IMR-90 (cell line): Measurements from ENCODE around the gene ARHGAP19. TPM values are rescaled to one million over a fixed set of nuclear protein-coding genes. Genes with fewer than 3 reads are reported as not detected.

Experiments
- ATAC-seq: fragments of 200-7000 bp; cut with Tn5 transposase; 2 replicates; pipeline ENCODE4 v1.9.1; 2020; ENCODE audit warnings: low read depth, mild to moderate bottlenecking, moderate library complexity
- BruUV-seq: library from RNA; stranded (reverse); fragments of 400-500 nt; replicated peaks from 2 replicates; lab custom pipeline; 2021; lab: Mats Ljungman, UMichigan
- CTCF ChIA-PET: fragments of 300-600 bp; formaldehyde crosslinking; extraction: SDS; loops from one replicate; lab custom pipeline; 2021; ENCODE audit warnings: antibody characterized with exemption; lab: Yijun Ruan, JAX
- POLR2A ChIA-PET: fragments of 300-600 bp; sonication (Branson Sonifier 250); formaldehyde crosslinking; loops from one replicate; lab custom pipeline; 2022; ENCODE audit warnings: antibody characterized with exemption; ENCODE audit not compliant: unreplicated experiment; lab: Charles Lee
- DNase-seq: peaks from one replicate; pipeline ENCODE4 v3.0.0; 2013
- H2AFZ ChIP-seq: replicated peaks from 2 replicates; pipeline ENCODE3; 2013; ENCODE audit warnings: low read length, mild to moderate bottlenecking; ENCODE audit not compliant: poor library complexity
- H2AK5ac ChIP-seq: 2 replicates; pipeline ENCODE4 v1.6.1; 2013; ENCODE audit warnings: low read depth, low read length, inconsistent platforms
- H2AK9ac ChIP-seq: replicated peaks from 2 replicates; pipeline ENCODE3; 2013; ENCODE audit warnings: mild to moderate bottlenecking, low read depth, low read length, moderate library complexity; ENCODE audit not compliant: poor library complexity
- H2BK120ac ChIP-seq: 2 replicates; pipeline ENCODE4 v1.6.1; 2013; ENCODE audit warnings: low read depth, low read length, inconsistent platforms
- H2BK15ac ChIP-seq: 3 replicates; pipeline ENCODE4 v1.6.1; 2013; ENCODE audit warnings: low read depth, low read length, inconsistent platforms
- H2BK20ac ChIP-seq: 2 replicates; pipeline ENCODE4 v1.6.1; 2013; ENCODE audit warnings: low read depth, mild to moderate bottlenecking, inconsistent platforms, low read length, moderate library complexity
- H2BK5ac ChIP-seq: 2 replicates; pipeline ENCODE4 v1.6.1; 2013; ENCODE audit warnings: mild to moderate bottlenecking, low read depth, low read length, inconsistent platforms; ENCODE audit not compliant: poor library complexity, severe bottlenecking
- H3K14ac ChIP-seq: replicated peaks from 2 replicates; pipeline ENCODE4 v1.6.1; 2013; ENCODE audit warnings: low read depth, low read length, inconsistent platforms
- H3K18ac ChIP-seq: 2 replicates; pipeline ENCODE4 v1.6.1; 2013; ENCODE audit warnings: low read depth, low read length, control low read depth
- H3K23ac ChIP-seq: 2 replicates; pipeline ENCODE4 v1.6.1; 2013; ENCODE audit warnings: low read depth, low read length, inconsistent platforms
- H3K27ac ChIP-seq: 2 replicates; pipeline ENCODE4 v1.5.1; 2013; ENCODE audit warnings: mild to moderate bottlenecking, control low read depth, low read length; ENCODE audit not compliant: insufficient read depth
- H3K27me3 ChIP-seq: 2 replicates; pipeline ENCODE4 v1.6.1; 2013; ENCODE audit warnings: low read length; ENCODE audit not compliant: control insufficient read depth, insufficient read depth
- H3K36me3 ChIP-seq: 2 replicates; pipeline ENCODE4 v1.6.1; 2013; ENCODE audit warnings: low read length, mixed read lengths; ENCODE audit not compliant: control insufficient read depth, insufficient read depth
- H3K4ac ChIP-seq: 2 replicates; pipeline ENCODE4 v1.6.1; 2013; ENCODE audit warnings: low read depth, low read length, inconsistent platforms
- H3K4me1 ChIP-seq: 2 replicates; pipeline ENCODE4 v1.6.1; 2013; ENCODE audit warnings: low read length, mixed read lengths; ENCODE audit not compliant: control insufficient read depth, insufficient read depth
- H3K4me2 ChIP-seq: 2 replicates; pipeline ENCODE4 v1.6.1; 2013; ENCODE audit warnings: low read depth, mild to moderate bottlenecking, control low read depth, low read length, moderate library complexity
- H3K4me3 ChIP-seq: 2 replicates; pipeline ENCODE4 v1.5.1; 2013; ENCODE audit warnings: low read depth, mild to moderate bottlenecking, control low read depth, low read length, moderate library complexity; ENCODE audit not compliant: insufficient read depth
- H3K56ac ChIP-seq: 2 replicates; pipeline ENCODE4 v1.6.1; 2013; ENCODE audit warnings: low read length, inconsistent platforms; ENCODE audit not compliant: insufficient read depth; ENCODE audit errors: extremely low read depth
- H3K79me1 ChIP-seq, 2 experiments: 2 replicates each; pipeline ENCODE4 v1.6.1; 2013; ENCODE audit warnings: low read length in 2 of 2, inconsistent platforms in 1 of 2, low read depth in 1 of 2
- H3K9ac ChIP-seq: 2 replicates; pipeline ENCODE4 v1.6.1; 2013; ENCODE audit warnings: low read depth, low read length, control low read depth
- H3K9me1 ChIP-seq: 2 replicates; pipeline ENCODE4 v1.6.1; 2013; ENCODE audit warnings: low read length, inconsistent platforms; ENCODE audit not compliant: insufficient read depth
- H3K9me3 ChIP-seq: 2 replicates; pipeline ENCODE4 v1.6.1; 2013; ENCODE audit warnings: low read length; ENCODE audit not compliant: control insufficient read depth, insufficient read depth
- H4K20me1 ChIP-seq: 2 replicates; pipeline ENCODE4 v1.6.1; 2013; ENCODE audit warnings: low read length, inconsistent platforms; ENCODE audit not compliant: insufficient read depth
- H4K5ac ChIP-seq: 2 replicates; pipeline ENCODE4 v1.6.1; 2013; ENCODE audit warnings: mild to moderate bottlenecking, low read depth, low read length, control low read depth
- H4K8ac ChIP-seq, 2 experiments: 2 replicates each; pipeline ENCODE4 v1.6.1; 2013; ENCODE audit warnings: low read depth in 2 of 2, low read length in 2 of 2, control low read depth in 1 of 2, inconsistent platforms in 1 of 2
- H4K91ac ChIP-seq: 2 replicates; pipeline ENCODE4 v1.6.1; 2013; ENCODE audit warnings: low read depth, low read length, inconsistent platforms; ENCODE audit not compliant: insufficient read depth
- SMC3 ChIP-seq: fragments of 150-350 bp; IDR thresholded peaks from 2 replicates; pipeline ENCODE4 v1.6.1; 2016; ENCODE audit warnings: low read depth, mild to moderate bottlenecking, antibody characterized with exemption, low read length, moderate library complexity
- WGBS, 2 experiments: methylation state at CpG; one replicate each; pipeline versions ENCODE4 v1.1.5 to v1.1.7; 2013; ENCODE audit warnings: missing lambda C conversion rate in 2 of 2; ENCODE audit not compliant: insufficient read length in 1 of 2; ENCODE audit errors: extremely low coverage in 2 of 2; 5-methylcytosine and 5-hydroxymethylcytosine counted together
- dilution Hi-C: fragments of 300-500 bp; cut with HindIII; formaldehyde crosslinking; loops from one replicate; pipeline ENCODE4 v1.14.3; 2018; ENCODE audit warnings: low sequenced_read_pairs; ENCODE audit not compliant: unreplicated experiment
- in situ Hi-C: fragments of 300-500 bp; cut with MboI; formaldehyde crosslinking; loops from 3 replicates; pipeline ENCODE4 v1.14.3; 2019; ENCODE audit warnings: low sequenced_read_pairs, inconsistent platforms, mixed read lengths
- intact Hi-C: fragments of 100-400 bp; cut with micrococcal nuclease; formaldehyde crosslinking; loops from 2 replicates; pipeline ENCODE4 v1.10.0; 2022
- polyA plus RNA-seq, 3 experiments: library from polyadenylated mRNA; depleted of rRNA; stranded (reverse); fragments of >200 nt; gene quantifications; 2 replicates each; pipeline ENCODE4 v1.2.3, GENCODE V29; 2012; ENCODE audit warnings: low replicate concordance in 1 of 3
- total RNA-seq: library from RNA; depleted of rRNA; stranded (reverse); fragments of >200 nt; gene quantifications from 2 replicates; pipeline ENCODE4 v1.2.3, GENCODE V29; 2012

ARHGAP19 gene
- total and polyA plus RNA-seq, 2 of the 4 experiments (the other 2 are of a cell fraction), result 6.3 to 7.0 TPM

DNA sequence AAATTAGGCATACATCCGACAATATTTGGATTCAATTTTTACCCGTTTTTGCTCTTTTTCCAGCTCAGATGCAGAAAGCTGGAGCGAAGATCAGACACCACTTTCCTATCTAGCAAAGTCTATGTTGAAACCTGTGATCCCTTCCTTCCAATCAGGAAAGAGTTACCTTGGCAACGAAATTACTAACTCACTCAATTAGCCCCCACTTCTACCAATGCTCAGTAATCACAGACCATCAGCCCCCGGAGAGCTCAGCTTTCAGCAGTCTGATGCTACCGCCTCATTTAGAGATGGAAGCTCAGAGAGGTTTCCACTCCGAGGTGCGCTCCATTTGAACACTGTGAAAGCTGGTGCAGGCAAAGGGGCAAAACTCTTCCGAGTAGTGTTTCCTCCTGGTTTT lies 33.3 kb upstream of the ARHGAP19 start:
- H3K27ac ChIP-seq, result no peak overlapping the region

More for the DNA sequence above, 33.3 kb upstream of the ARHGAP19 start:
- H3K4me2 ChIP-seq, result no peak overlapping the region
- no peak overlapping the region for H3K9ac ChIP-seq
- TF ChIP-seq SMC3, result no peak
- in situ Hi-C loops (no loop called here), intact Hi-C loops (no loop called here), dilution Hi-C loops (no loop called here)
- H2AFZ ChIP-seq, result no peak overlapping the region
- H2BK5ac ChIP-seq, result no peak overlapping the region
- H3K27me3 ChIP-seq, result no peaks in the 10 kb centered on the region
- peaks cover 8% of the 10 kb centered on the region for H3K4me1 ChIP-seq
- no peak overlapping the region for H4K8ac ChIP-seq
- no peaks in the 10 kb centered on the region; the same call in 1 of the 2 replicates for H3K9me1 ChIP-seq
- H3K18ac ChIP-seq, result no peak overlapping the region
- no peak overlapping the region for H4K91ac ChIP-seq
- H3K79me1 ChIP-seq, result peaks cover 4 to 9% of the 10 kb centered on the region in 2 experiments; a peak in 3 of 4 replicates
- H3K4me3 ChIP-seq, result no peak overlapping the region
- no peaks in the 10 kb centered on the region for H4K20me1 ChIP-seq
- no peak overlapping the region for H3K56ac ChIP-seq
- H3K14ac ChIP-seq, result no peak overlapping the region
- no TSS peak for BruUV-seq
- H3K4ac ChIP-seq, result no peak overlapping the region
- ChIA-PET CTCF (no interaction called here), POLR2A (no interaction called here)
- no peaks in the 10 kb centered on the region for H3K9me3 ChIP-seq
- H3K36me3 ChIP-seq, result no peaks in the 10 kb centered on the region
- H2BK15ac ChIP-seq, result no peak overlapping the region
- no peak overlapping the region for H4K5ac ChIP-seq
- H2BK20ac ChIP-seq, result no peak overlapping the region
- no peak for DNase-seq
- no peak overlapping the region for H2AK5ac ChIP-seq
- no peak overlapping the region for H2BK120ac ChIP-seq
- WGBS, 2 experiments, result 72% methylated on average over 6 of the region's 9 CpGs; no CpG with 5 or more reads in 1 of the 2 experiments
- H3K23ac ChIP-seq, result no peak overlapping the region
- no peak overlapping the region for H2AK9ac ChIP-seq
- no peak for ATAC-seq
